Peyer's patch (tissue), 4 donors: ENCODE results near the gene IRF8.
A peak's percentile ranks its signal among the peaks of the same experiment; 100 is the strongest.

Experiments
- POLR2A ChIP-seq, 2 donors: fragments of 450-650 bp; IDR thresholded peaks; one replicate each; pipeline ENCODE4 v1.5.1; 2017; ENCODE audit warnings: antibody characterized with exemption in 2 of 2, mild to moderate bottlenecking in 2 of 2, moderate library complexity in 2 of 2
- TF ChIP-seq, protein P1 (sequence below), 6 experiments: fragments of 450-650 bp in 4 of 6; fragments of 200-600 bp in 2 of 6; sonication (generic) in 1 of 6; IDR thresholded peaks; one replicate each; pipeline ENCODE4 v1.5.1; 2017 to 2019; ENCODE audit warnings: antibody characterized with exemption in 6 of 6, mild to moderate bottlenecking in 3 of 6, moderate library complexity in 1 of 6

DNA sequence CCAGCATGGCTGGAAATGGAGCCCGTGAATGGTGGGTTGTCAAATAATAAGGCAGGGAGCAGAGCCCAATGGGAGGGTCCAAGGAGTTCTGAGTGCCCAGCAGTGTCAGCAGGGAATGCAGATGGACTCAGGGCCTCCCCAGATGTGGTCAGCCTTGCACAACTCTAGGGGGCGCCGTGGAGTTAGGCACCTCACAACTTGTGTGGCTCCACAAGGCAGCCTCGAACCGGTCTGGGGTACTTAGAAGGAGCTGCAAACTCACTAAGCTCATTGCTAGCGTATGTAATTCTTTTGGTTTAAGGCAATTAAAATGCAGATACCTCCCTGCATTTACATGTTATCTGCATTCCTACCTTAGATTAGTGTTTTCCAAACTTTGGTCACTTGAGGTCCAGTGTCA, 18.1 kb downstream of the IRF8 start:
- no peak for TF ChIP-seq POLR2A (IDR thresholded peaks at IDR 0.05)
- TF ChIP-seq, protein P1, sequence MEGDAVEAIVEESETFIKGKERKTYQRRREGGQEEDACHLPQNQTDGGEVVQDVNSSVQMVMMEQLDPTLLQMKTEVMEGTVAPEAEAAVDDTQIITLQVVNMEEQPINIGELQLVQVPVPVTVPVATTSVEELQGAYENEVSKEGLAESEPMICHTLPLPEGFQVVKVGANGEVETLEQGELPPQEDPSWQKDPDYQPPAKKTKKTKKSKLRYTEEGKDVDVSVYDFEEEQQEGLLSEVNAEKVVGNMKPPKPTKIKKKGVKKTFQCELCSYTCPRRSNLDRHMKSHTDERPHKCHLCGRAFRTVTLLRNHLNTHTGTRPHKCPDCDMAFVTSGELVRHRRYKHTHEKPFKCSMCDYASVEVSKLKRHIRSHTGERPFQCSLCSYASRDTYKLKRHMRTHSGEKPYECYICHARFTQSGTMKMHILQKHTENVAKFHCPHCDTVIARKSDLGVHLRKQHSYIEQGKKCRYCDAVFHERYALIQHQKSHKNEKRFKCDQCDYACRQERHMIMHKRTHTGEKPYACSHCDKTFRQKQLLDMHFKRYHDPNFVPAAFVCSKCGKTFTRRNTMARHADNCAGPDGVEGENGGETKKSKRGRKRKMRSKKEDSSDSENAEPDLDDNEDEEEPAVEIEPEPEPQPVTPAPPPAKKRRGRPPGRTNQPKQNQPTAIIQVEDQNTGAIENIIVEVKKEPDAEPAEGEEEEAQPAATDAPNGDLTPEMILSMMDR (IDR thresholded peaks at IDR 0.05): peak in 1 of 6 experiments; percentile 7
